Brain pericyte (primary cell): ENCODE results near the gene NUMBL.
"Not testable (repeated sequence)": the region's sequence is repeated elsewhere in the genome, so short reads cannot be mapped to it uniquely, and the experiment has no call there.

Source experiments
- DNase-seq: peaks from one replicate; pipeline ENCODE4 v3.0.0-alpha.2; 2012; ENCODE audit warnings: low read depth, low spot score

NUMBL gene

GRCh38 chr19:40630571-40631160 is 59.8 kb downstream of the NUMBL start:
- no peak for DNase-seq

- no peak for DNase-seq
Observed at GRCh38 chr19:40629346-40629745, 61.1 kb downstream of the NUMBL start.

GRCh38 chr19:40627486-40628279 is 62.8 kb downstream of the NUMBL start:
- no peak for DNase-seq

- no peak for DNase-seq
Observed at GRCh38 chr19:40626918-40627317, 63.5 kb downstream of the NUMBL start.

GRCh38 chr19:40625406-40626120 is 64.9 kb downstream of the NUMBL start:
- no peak for DNase-seq

- DNase-seq = not testable (repeated sequence)
Observed at GRCh38 chr19:40624369-40625153, 65.9 kb downstream of the NUMBL start.

- no peak for DNase-seq
Observed at GRCh38 chr19:40623403-40624251, 66.8 kb downstream of the NUMBL start.

GRCh38 chr19:40622773-40623075 is 67.7 kb downstream of the NUMBL start:
- DNase-seq = no peak

- DNase-seq = no peak
Observed at GRCh38 chr19:40621966-40622772, 68.3 kb downstream of the NUMBL start.

GRCh38 chr19:40621283-40621682 is 69.2 kb downstream of the NUMBL start:
- no peak for DNase-seq

GRCh38 chr19:40620161-40620485 is 70.3 kb downstream of the NUMBL start:
- DNase-seq = no peak

- no peak for DNase-seq
Observed at GRCh38 chr19:40619333-40620160, 70.9 kb downstream of the NUMBL start.

- no peak for DNase-seq
Observed at GRCh38 chr19:40617961-40618360, 72.5 kb downstream of the NUMBL start.

- no peak for DNase-seq
Observed at GRCh38 chr19:40616941-40617340, 73.5 kb downstream of the NUMBL start.

- no peak for DNase-seq
Observed at GRCh38 chr19:40616178-40616577, 74.3 kb downstream of the NUMBL start.
